Panc1 (cell line): ENCODE measurements around the gene GPR137B. TPM values are rescaled to one million over a fixed set of nuclear protein-coding genes. Genes with fewer than 3 reads are reported as not detected.
A peak's percentile ranks its signal among the peaks of the same experiment; 100 is the strongest.
"Not testable (repeated sequence)": the region's sequence is repeated elsewhere in the genome, so short reads cannot be mapped to it uniquely, and the experiment has no call there.

Source experiments
- ATAC-seq: fragments of 200-7000 bp; cut with Tn5 transposase; 2 replicates; pipeline ENCODE4 v1.9.1; 2020; ENCODE audit warnings: mild to moderate bottlenecking, moderate library complexity
- BruUV-seq: library from RNA; stranded (reverse); fragments of 400-500 nt; replicated peaks from 2 replicates; lab custom pipeline; 2021; lab: Mats Ljungman, UMichigan
- CTCF ChIA-PET: fragments of 300-600 bp; sonication (Branson Sonifier 250); formaldehyde crosslinking; loops from one replicate; lab custom pipeline; 2022; ENCODE audit warnings: antibody characterized with exemption; lab: Charles Lee
- POLR2A ChIA-PET: fragments of 300-600 bp; sonication (Branson Sonifier 250); formaldehyde crosslinking; loops from one replicate; lab custom pipeline; 2022; ENCODE audit warnings: antibody characterized with exemption; lab: Charles Lee
- DNase-seq: peaks from one replicate; pipeline ENCODE4 v3.0.0-alpha.2; 2010; ENCODE audit warnings: low read depth, low spot score
- H3K27ac ChIP-seq: 2 replicates; pipeline ENCODE4 v1.5.1; 2011; ENCODE audit warnings: mild to moderate bottlenecking, low read length, inconsistent platforms
- H3K27me3 ChIP-seq: fragments of 200-500 bp; sonication (Bioruptor generic); 2 replicates; pipeline ENCODE4 v1.6.0; 2014; ENCODE audit warnings: low read length, inconsistent platforms; ENCODE audit not compliant: control insufficient read depth, insufficient read depth
- H3K36me3 ChIP-seq: fragments of 200-500 bp; sonication (Bioruptor generic); 2 replicates; pipeline ENCODE4 v1.5.1; 2014; ENCODE audit warnings: inconsistent platforms, mild to moderate bottlenecking, low read length, moderate library complexity; ENCODE audit not compliant: control insufficient read depth, insufficient read depth
- H3K4me1 ChIP-seq: 2 replicates; pipeline ENCODE4 v1.5.1; 2011; ENCODE audit warnings: inconsistent platforms, mild to moderate bottlenecking, low read length, moderate library complexity; ENCODE audit not compliant: control insufficient read depth, insufficient read depth
- H3K4me3 ChIP-seq, 2 experiments: 2 replicates each; pipeline ENCODE4 v1.5.1; 2011 to 2012; ENCODE audit warnings: low read depth in 2 of 2, low read length in 2 of 2, mild to moderate bottlenecking in 2 of 2, inconsistent platforms in 1 of 2, moderate library complexity in 1 of 2
- H3K9me3 ChIP-seq: fragments of 200-500 bp; sonication (Bioruptor generic); 2 replicates; pipeline ENCODE4 v1.5.1; 2014; ENCODE audit warnings: low read depth, mild to moderate bottlenecking, inconsistent platforms, low read length, moderate library complexity; ENCODE audit not compliant: control insufficient read depth, insufficient read depth
- POLR2AphosphoS5 ChIP-seq: IDR thresholded peaks from 2 replicates; pipeline ENCODE4 v1.6.1; 2012; ENCODE audit warnings: mild to moderate bottlenecking, low read depth, low read length, moderate library complexity
- SIN3A ChIP-seq: IDR thresholded peaks from 2 replicates; pipeline ENCODE4 v1.6.1; 2012; ENCODE audit warnings: low read depth, mild to moderate bottlenecking, low read length, moderate library complexity, borderline replicate concordance; ENCODE audit not compliant: insufficient read depth
- TCF7L2 ChIP-seq: IDR thresholded peaks from 2 replicates; pipeline ENCODE4 v1.6.1; 2011; ENCODE audit warnings: mild to moderate bottlenecking, low read depth, low read length, inconsistent platforms
- in situ Hi-C: cut with HindIII; loops from 2 replicates; pipeline ENCODE4 v1.10.0; 2016; ENCODE audit warnings: low sequenced_read_pairs, low pct_unique_long_range_greater_than_20kb
- intact Hi-C: fragments of 100-400 bp; cut with micrococcal nuclease; formaldehyde crosslinking; loops from one replicate; pipeline ENCODE4 v1.10.0; 2022; ENCODE audit not compliant: unreplicated experiment
- total RNA-seq: library from RNA; stranded (reverse); gene quantifications from one replicate; pipeline ENCODE4 v1.2.1, GENCODE V29; 2021; ENCODE audit not compliant: unreplicated experiment
- TF ChIP-seq, protein P1 (sequence below), 2 experiments: IDR thresholded peaks; 2 replicates each; pipeline ENCODE4 v1.6.1; 2011 to 2012; ENCODE audit warnings: low read depth in 2 of 2, control low read depth in 1 of 2, low read length in 1 of 2, mild to moderate bottlenecking in 1 of 2, moderate library complexity in 1 of 2; ENCODE audit not compliant: insufficient read depth in 1 of 2
- TF ChIP-seq, protein P2 (sequence below): fragments of 450-650 bp; IDR thresholded peaks from 2 replicates; pipeline ENCODE4 v1.5.1; 2017; ENCODE audit warnings: mild to moderate bottlenecking

GPR137B gene
- total RNA-seq, 1 experiment from 2014 or later, result 25.3 TPM

DNA sequence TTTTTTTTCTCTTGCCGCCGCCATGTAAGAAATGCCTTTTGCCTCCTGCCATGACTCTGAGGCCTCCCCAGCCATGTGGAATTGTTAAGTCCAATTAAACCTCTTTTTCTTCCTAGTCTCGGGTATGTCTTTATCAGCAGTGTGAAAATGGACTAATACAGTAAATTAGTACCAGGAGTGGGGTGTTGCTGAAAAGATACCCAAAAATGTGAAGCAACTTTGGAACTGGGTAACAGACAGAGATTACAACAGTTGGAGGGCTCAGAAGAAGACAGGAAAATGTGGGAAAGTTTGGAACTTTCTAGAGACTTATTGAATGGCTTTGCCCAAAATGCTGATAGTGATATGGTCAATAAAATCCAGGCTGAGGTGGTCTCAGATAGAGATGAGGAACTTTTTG is 19.4 kb downstream of the GPR137B start:
- H3K4me3 ChIP-seq, H3K4me1 ChIP-seq, ATAC-seq, DNase-seq, H3K9me3 ChIP-seq, in situ Hi-C loops, H3K27me3 ChIP-seq, H3K36me3 ChIP-seq, H3K27ac ChIP-seq, CTCF ChIA-PET, POLR2A ChIA-PET: not testable (repeated sequence)
- intact Hi-C loops, result loop anchor here (10.0 kb wide), 1 partner anchor 63 kb away; no protein-coding TSS in a partner anchor
- BruUV-seq, result TSS peak; percentile 26

DNA sequence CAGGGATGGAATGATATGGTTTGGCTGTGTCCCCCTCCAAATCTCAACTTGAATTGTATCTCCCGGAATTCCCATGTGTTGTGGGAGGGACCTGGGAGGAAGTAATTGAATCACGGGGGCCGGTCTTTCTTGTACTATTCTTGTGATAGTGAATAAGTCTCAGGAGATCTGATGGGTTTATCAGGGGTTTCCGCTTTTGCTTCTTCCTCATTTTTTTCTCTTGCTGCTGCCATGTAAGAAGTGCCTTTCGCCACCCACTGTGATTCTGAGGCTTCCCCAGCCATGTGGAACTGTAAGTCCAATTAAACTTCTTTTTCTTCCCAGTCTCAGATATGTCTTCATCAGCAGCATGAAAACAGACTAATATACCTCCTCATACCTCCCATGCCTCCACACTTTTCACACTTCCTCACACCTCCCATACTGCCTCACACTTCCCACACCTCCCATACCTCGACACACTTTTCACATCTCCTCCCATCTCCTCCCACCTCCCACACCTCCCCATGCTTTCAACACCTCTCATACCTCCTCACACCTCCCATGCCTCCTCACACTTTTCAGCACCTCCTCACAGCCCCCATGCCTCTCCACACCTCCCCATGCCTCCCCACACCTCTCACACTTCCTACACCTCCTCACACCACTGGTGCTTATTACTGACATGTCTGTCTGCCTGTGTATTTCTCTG is 21.3 kb downstream of the GPR137B start:
- TF ChIP-seq POLR2AphosphoS5 (no peak), TCF7L2 (no peak), SIN3A (no peak)
- TF ChIP-seq, protein P1, sequence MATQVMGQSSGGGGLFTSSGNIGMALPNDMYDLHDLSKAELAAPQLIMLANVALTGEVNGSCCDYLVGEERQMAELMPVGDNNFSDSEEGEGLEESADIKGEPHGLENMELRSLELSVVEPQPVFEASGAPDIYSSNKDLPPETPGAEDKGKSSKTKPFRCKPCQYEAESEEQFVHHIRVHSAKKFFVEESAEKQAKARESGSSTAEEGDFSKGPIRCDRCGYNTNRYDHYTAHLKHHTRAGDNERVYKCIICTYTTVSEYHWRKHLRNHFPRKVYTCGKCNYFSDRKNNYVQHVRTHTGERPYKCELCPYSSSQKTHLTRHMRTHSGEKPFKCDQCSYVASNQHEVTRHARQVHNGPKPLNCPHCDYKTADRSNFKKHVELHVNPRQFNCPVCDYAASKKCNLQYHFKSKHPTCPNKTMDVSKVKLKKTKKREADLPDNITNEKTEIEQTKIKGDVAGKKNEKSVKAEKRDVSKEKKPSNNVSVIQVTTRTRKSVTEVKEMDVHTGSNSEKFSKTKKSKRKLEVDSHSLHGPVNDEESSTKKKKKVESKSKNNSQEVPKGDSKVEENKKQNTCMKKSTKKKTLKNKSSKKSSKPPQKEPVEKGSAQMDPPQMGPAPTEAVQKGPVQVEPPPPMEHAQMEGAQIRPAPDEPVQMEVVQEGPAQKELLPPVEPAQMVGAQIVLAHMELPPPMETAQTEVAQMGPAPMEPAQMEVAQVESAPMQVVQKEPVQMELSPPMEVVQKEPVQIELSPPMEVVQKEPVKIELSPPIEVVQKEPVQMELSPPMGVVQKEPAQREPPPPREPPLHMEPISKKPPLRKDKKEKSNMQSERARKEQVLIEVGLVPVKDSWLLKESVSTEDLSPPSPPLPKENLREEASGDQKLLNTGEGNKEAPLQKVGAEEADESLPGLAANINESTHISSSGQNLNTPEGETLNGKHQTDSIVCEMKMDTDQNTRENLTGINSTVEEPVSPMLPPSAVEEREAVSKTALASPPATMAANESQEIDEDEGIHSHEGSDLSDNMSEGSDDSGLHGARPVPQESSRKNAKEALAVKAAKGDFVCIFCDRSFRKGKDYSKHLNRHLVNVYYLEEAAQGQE (IDR thresholded peaks at IDR 0.05; ENCODE audit: insufficient read depth in 1 of 2, low read depth in 2 of 2, low read length in 1 of 2), result no peak
- TF ChIP-seq, protein P2, sequence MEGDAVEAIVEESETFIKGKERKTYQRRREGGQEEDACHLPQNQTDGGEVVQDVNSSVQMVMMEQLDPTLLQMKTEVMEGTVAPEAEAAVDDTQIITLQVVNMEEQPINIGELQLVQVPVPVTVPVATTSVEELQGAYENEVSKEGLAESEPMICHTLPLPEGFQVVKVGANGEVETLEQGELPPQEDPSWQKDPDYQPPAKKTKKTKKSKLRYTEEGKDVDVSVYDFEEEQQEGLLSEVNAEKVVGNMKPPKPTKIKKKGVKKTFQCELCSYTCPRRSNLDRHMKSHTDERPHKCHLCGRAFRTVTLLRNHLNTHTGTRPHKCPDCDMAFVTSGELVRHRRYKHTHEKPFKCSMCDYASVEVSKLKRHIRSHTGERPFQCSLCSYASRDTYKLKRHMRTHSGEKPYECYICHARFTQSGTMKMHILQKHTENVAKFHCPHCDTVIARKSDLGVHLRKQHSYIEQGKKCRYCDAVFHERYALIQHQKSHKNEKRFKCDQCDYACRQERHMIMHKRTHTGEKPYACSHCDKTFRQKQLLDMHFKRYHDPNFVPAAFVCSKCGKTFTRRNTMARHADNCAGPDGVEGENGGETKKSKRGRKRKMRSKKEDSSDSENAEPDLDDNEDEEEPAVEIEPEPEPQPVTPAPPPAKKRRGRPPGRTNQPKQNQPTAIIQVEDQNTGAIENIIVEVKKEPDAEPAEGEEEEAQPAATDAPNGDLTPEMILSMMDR, result no peak
- Histone ChIP-seq H3K4me1 (no peaks in the 10 kb centered on the region), H3K9me3 (peaks cover 4% of the 10 kb centered on the region; the same call in 1 of the 2 replicates), H3K27ac (no peak overlapping the region), H3K4me3 (no peak overlapping the region), H3K36me3 (no peaks in the 10 kb centered on the region), H3K27me3 (no peaks in the 10 kb centered on the region)
- BruUV-seq, result no TSS peak
- no peak for DNase-seq
- ChIA-PET CTCF (no interaction called here), POLR2A (no interaction called here)
- no peak for ATAC-seq
- intact Hi-C loops, result loop anchor here (10.0 kb wide), 1 partner anchor 61 kb away; no protein-coding TSS in a partner anchor
- in situ Hi-C loops, result no loop called here

DNA sequence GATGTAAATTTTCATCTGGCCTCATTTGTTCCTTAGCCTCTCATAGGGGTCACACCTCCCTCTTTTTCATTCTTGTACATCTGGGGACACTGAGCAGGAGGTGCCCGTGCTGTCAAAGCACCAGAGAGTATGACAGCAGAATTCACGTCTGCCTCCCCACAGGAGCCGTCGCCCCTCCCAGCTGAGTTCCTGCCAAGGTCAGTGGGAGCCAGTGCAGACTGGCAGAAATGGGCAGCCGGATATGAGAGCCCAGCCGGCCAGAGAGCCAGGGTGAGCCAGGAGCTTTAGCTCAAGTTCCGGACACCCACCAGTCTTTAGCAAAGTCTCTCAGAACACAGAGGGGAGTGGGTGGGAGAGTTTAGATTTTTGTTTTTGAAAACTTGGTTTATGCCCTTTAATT is 21.9 kb downstream of the GPR137B start:
- H3K4me3 ChIP-seq, result no peak overlapping the region

More for the DNA sequence above, 21.9 kb downstream of the GPR137B start:
- H3K9me3 ChIP-seq, result peaks cover 4% of the 10 kb centered on the region; the same call in 1 of the 2 replicates
- CTCF ChIA-PET, result no interaction called here
- H3K27me3 ChIP-seq, result no peaks in the 10 kb centered on the region
- no peak for ATAC-seq
- in situ Hi-C loops, result no loop called here
- H3K4me1 ChIP-seq, result no peaks in the 10 kb centered on the region
- intact Hi-C loops, result loop anchor here (10.0 kb wide), 1 partner anchor 61 kb away; no protein-coding TSS in a partner anchor
- DNase-seq, result no peak
- TF ChIP-seq, protein P1 (IDR thresholded peaks at IDR 0.05; ENCODE audit: insufficient read depth in 1 of 2, low read depth in 2 of 2, low read length in 1 of 2), result no peak
- TF ChIP-seq TCF7L2 (no peak), POLR2AphosphoS5 (no peak), SIN3A (no peak)
- TF ChIP-seq, protein P2, result no peak
- BruUV-seq, result no TSS peak
- no peak overlapping the region for H3K27ac ChIP-seq
- POLR2A ChIA-PET, result no interaction called here
- no peaks in the 10 kb centered on the region for H3K36me3 ChIP-seq
